Activated naive CD4-positive, alpha-beta T cell treated with anti-CD3 and anti-CD28 coated beads, Interleukin-2, amount 50 U/mL, for 72 hours (primary cell): Measurements from ENCODE around the gene ASTN2. TPM values are rescaled to one million over a fixed set of nuclear protein-coding genes. Genes with fewer than 3 reads are reported as not detected.
"Not testable (repeated sequence)": the region's sequence is repeated elsewhere in the genome, so short reads cannot be mapped to it uniquely, and the experiment has no call there.

Experiments
- ATAC-seq, 2 donors: fragments of 150-1000 bp; cut with Tn5 transposase; 2 replicates each; pipeline ENCODE4 v1.10.0; 2021; ENCODE audit warnings: mild to moderate bottlenecking in 2 of 2, moderate library complexity in 2 of 2
- DNase-seq, 2 donors: peaks; one replicate each; pipeline ENCODE4 v3.0.0; 2021 to 2022; ENCODE audit warnings: low spot score in 2 of 2
- H3K27ac Mint-ChIP-seq, 2 donors: one replicate each; pipeline ENCODE4 v1.8.0; 2022; ENCODE audit warnings: mild to moderate bottlenecking in 2 of 2, mixed read lengths in 2 of 2
- H3K36me3 Mint-ChIP-seq, 2 donors: one replicate each; pipeline ENCODE4 v1.8.0; 2022; ENCODE audit warnings: mixed read lengths in 2 of 2
- H3K9me3 Mint-ChIP-seq, 2 donors: one replicate each; pipeline ENCODE4 v1.8.0; 2022; ENCODE audit warnings: mixed read lengths in 2 of 2
- total RNA-seq, 2 donors: library from RNA; stranded (reverse); gene quantifications; one replicate each; pipeline ENCODE4 v1.2.3, GENCODE V29; 2022

Gene ASTN2
- total RNA-seq, 2 donors from 2014 or later: 4.5 to 5.4 TPM

DNA sequence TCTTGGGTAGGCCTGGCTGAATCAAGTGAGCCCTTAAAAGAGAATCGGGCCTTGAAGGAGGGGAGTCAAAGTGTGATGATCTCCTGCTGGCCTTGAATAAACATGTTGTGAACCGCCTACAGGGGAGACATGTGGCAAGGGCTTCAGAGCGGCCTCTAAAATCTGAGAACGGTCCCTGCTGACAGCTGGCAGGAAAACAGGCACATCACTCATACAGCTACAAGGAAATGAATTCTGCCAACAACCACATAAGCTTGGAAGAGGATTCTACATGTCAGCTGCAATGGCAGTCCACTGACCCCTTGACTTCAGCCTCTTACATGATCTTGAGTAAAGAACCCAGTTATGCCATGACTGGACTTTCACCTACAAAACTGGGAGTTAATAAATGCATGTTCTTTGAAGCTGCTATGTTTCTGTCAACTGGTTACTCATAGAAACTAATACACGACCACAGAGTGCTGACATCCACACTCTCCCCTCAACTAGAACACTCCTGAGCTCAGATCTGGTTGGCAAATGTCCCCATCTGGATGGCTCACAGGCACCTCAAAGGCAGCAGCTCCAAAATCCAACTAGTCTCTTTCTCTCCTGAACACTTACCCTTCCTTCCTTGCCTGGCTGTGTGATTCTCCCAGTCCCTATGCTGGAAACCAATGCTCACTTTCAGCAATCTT lies 333.1 kb downstream of the ASTN2 start:
- Mint-ChIP-seq H3K36me3 (no peaks in the 10 kb centered on the region), H3K9me3 (peaks cover 4 to 15% of the 10 kb centered on the region in 2 donors), H3K27ac (no peak overlapping the region)
- ATAC-seq (no peak), DNase-seq (no peak)

DNA sequence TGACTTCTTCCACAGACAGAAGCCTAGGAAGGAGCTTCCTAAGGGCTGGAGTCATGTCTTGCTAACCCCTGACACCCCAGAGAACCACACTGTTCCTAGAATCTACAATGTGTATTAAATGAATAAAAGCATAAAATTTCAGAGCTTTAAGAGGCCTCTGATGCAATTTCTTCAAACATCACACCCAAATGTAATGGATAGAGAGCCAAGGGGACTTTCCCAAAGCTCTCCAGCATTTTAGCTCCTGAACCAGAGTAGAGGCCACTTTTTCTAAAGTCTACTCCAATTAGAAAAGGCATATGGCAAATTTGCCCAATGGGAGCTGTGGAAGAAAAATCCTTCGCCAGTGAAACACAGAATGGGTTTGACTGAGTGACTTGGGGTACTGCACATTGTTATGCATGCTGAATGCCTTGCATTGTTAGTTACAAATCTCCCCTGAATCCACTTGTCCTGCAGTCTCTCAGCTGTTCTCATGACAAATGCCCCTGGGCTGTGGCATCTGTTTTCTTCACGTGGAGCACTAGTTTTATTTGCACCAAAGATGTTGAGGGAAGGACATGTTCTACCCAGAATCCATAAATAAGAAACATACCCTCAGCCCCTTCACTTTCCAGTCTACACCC lies 334.0 kb downstream of the ASTN2 start:
- DNase-seq: no peak
- no peaks in the 10 kb centered on the region for H3K36me3 Mint-ChIP-seq
- no peak for ATAC-seq
- H3K9me3 Mint-ChIP-seq: peaks cover 5 to 15% of the 10 kb centered on the region in 2 donors
- no peak overlapping the region for H3K27ac Mint-ChIP-seq

DNA sequence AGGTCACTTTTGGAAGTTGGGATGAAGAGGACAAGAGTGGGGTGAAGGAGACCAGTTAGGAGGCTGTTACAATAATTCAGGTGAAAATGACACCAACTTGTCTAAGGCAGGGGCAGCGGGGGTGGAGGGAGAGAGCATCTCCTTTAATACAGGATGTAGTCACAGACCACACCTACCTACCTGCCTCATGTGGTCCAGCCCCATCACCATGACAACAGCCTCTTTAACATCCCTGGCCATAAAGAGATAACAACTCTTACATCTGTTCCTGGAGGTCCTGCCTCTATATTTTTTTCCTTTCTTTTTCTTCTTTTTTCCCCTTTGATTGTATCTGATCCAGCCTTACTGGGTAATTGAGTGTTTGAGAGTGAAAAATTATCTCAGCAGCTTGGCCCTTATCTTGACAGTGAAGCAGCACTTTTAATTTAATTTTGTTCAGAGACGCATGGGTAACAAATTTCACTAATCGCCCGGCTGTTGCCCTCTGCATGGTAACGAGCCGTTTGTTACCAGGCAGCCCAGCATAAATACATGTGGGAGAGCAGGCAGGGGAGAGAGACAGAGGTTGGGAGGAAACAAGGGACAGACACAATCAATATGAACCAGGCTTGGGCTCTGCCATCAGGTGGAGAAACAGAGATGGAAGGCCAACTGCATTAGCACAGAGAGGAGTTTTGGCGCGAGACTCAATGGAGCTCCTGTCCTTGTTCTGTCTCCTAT lies 338.1 kb downstream of the ASTN2 start:
- peaks cover 7% of the 10 kb centered on the region in 2 donors for H3K36me3 Mint-ChIP-seq
- ATAC-seq: no peak
- H3K9me3 Mint-ChIP-seq: peaks cover 17% of the 10 kb centered on the region in 2 donors
- no peak overlapping the region for H3K27ac Mint-ChIP-seq
- no peak for DNase-seq

DNA sequence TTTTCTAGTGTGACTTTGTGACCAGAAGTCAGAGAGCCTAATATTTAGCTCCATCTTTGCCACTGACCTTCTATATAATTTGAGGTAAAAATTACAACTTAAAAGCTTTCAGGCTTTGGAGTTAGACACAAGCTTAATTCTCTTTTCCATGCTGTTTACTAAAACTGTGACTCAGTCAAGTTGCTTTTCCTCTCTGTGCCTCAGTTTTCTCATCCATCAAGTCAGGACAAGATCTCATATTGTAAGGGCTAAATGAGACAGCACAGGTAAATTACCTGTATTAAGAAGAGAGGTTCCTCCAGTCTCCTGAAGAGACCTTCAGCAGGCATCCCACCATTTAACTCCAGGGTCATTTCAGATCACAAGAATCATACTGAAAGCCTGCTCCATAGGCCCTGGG lies 339.2 kb downstream of the ASTN2 start:
- Mint-ChIP-seq H3K9me3 (peaks cover 17% of the 10 kb centered on the region in 2 donors), H3K27ac (no peak overlapping the region), H3K36me3 (peaks cover 7 to 9% of the 10 kb centered on the region in 2 donors)
- DNase-seq (no peak), ATAC-seq (no peak)

- no peak for DNase-seq
- H3K9me3 Mint-ChIP-seq: peaks cover 17% of the 10 kb centered on the region in 2 donors
- no peak overlapping the region for H3K27ac Mint-ChIP-seq
- no peak for ATAC-seq
- peaks cover 7 to 9% of the 10 kb centered on the region in 2 donors for H3K36me3 Mint-ChIP-seq
These were observed 339.9 kb downstream of the ASTN2 start for GRCh38 chr9:117074784-117075520.

DNA sequence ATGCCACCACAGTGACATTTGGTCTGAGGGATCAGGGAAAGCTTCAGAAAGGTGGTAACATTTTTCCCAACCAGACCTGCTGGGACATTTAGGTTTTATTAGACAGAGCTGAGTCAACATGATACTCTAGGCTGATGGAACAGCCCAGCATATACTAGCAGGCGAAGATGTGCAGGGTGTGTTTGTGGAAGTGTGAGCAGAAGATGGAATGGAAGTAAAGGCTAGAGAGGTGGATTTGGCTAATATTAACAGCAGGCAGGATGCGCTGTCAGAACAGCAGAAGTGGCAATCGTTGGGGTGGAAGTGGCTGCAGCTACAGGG lies 340.6 kb downstream of the ASTN2 start:
- H3K27ac Mint-ChIP-seq: no peak overlapping the region
- peaks cover 12 to 17% of the 10 kb centered on the region in 2 donors for H3K9me3 Mint-ChIP-seq
- ATAC-seq (no peak), DNase-seq (no peak)
- peaks cover 7 to 9% of the 10 kb centered on the region in 2 donors for H3K36me3 Mint-ChIP-seq

- H3K27ac Mint-ChIP-seq: no peak overlapping the region
These were observed 341.1 kb downstream of the ASTN2 start for GRCh38 chr9:117073539-117074341.

DNA sequence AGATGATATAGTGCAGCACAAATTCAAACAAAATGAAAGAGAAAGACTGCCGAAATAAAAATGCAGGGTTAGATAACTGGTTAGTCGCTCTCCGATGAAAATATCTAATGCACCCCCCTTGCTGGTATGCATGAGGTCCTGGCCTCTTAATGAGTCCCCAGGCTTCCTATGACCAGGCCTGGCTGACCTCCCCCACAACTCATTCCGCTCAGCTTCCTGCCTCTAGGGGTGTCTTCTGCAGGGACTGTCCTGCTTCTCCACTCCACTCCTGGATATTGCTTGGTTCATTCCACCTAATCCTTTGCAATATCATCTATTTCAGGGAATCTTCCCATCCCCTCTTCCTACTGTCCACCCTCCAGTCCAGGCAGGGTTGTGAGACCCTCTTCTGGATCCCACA lies 341.8 kb downstream of the ASTN2 start:
- DNase-seq: no peak
- H3K9me3 Mint-ChIP-seq: peaks cover 12 to 17% of the 10 kb centered on the region in 2 donors
- ATAC-seq: no peak
- H3K27ac Mint-ChIP-seq: no peak overlapping the region
- H3K36me3 Mint-ChIP-seq: peaks cover 7 to 9% of the 10 kb centered on the region in 2 donors

More at GRCh38 chr9:117073539-117074341, 341.1 kb downstream of the ASTN2 start:
- no peak for DNase-seq
- H3K9me3 Mint-ChIP-seq: peaks cover 12 to 17% of the 10 kb centered on the region in 2 donors
- peaks cover 7 to 9% of the 10 kb centered on the region in 2 donors for H3K36me3 Mint-ChIP-seq
- ATAC-seq: no peak

- peaks cover 7 to 9% of the 10 kb centered on the region in 2 donors for H3K36me3 Mint-ChIP-seq
- no peak for DNase-seq
- no peak for ATAC-seq
- H3K27ac Mint-ChIP-seq: no peak overlapping the region
- H3K9me3 Mint-ChIP-seq: peaks cover 12 to 17% of the 10 kb centered on the region in 2 donors
These were observed 342.6 kb downstream of the ASTN2 start for GRCh38 chr9:117072216-117072615.

GRCh38 chr9:117071673-117072207 lies 343.1 kb downstream of the ASTN2 start:
- H3K9me3 Mint-ChIP-seq: peaks cover 12 to 17% of the 10 kb centered on the region in 2 donors
- H3K36me3 Mint-ChIP-seq, DNase-seq, H3K27ac Mint-ChIP-seq, ATAC-seq: not testable (repeated sequence)

DNA sequence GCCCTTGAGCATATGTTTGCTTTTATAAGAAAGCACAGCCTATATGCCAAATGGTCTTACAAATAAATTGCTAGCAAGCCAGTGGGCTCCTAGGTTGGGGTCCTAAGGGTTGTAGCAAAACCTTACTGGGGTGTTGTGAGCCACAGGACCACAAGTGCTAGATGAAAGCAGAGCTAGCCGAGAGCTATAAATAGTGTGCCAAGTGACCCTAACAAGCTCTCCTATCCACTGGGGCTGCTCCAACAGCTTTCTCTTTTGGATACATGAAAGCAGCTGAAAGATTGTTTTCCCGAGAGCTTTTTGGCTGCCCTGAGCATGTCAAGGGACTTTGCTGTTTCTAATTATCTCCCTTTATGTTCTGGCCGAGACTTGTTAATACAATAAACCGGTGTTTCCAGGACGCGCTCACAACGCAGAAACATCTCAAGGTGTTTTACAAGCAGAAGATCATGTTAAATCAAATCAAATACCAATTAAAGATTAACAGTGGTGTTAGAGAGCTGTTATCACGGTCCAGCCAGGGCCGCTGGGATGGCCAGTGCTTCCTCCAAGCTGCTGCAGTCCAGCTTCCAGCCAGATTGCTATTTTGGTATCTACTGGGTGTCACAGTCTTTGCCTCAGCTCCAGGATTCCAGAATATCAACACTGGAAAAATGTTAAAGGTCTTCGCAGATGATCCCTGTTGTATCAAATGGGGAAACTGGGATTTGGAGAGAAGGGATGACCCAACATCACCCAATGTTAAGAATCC lies 351.0 kb downstream of the ASTN2 start:
- Mint-ChIP-seq H3K27ac (no peak overlapping the region), H3K9me3 (peaks cover 6 to 18% of the 10 kb centered on the region in 2 donors), H3K36me3 (peaks cover 0 to 5% of the 10 kb centered on the region in 2 donors)
- no peak for DNase-seq
- ATAC-seq: no peak

GRCh38 chr9:117060963-117061362 lies 353.9 kb downstream of the ASTN2 start:
- DNase-seq: no peak
- Mint-ChIP-seq H3K9me3 (peaks cover 11 to 23% of the 10 kb centered on the region in 2 donors), H3K36me3 (peaks cover 0 to 5% of the 10 kb centered on the region in 2 donors), H3K27ac (no peak overlapping the region)
- ATAC-seq: no peak

DNA sequence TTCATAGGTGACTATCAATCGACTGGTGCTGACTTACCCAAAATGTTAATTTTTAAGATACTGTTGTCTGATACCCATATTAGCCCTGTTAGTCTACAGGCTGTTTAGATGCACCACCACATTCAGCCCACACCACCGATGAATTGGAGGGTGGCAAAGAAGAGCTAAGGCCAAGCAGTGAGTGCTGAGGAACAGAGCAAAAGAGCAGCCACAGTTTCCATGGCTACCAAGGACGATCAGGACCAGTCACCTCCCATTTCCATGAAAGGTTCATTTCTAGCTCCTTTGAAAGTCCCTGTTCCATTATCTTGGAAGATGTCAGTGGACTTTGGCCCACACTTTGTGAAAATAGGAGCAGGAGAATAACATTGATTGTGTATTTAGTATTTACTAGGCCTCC lies 364.9 kb downstream of the ASTN2 start:
- ATAC-seq (no peak), DNase-seq (no peak)
- H3K27ac Mint-ChIP-seq: no peak overlapping the region
- no peaks in the 10 kb centered on the region for H3K36me3 Mint-ChIP-seq
- H3K9me3 Mint-ChIP-seq: peaks cover 0 to 3% of the 10 kb centered on the region in 2 donors

DNA sequence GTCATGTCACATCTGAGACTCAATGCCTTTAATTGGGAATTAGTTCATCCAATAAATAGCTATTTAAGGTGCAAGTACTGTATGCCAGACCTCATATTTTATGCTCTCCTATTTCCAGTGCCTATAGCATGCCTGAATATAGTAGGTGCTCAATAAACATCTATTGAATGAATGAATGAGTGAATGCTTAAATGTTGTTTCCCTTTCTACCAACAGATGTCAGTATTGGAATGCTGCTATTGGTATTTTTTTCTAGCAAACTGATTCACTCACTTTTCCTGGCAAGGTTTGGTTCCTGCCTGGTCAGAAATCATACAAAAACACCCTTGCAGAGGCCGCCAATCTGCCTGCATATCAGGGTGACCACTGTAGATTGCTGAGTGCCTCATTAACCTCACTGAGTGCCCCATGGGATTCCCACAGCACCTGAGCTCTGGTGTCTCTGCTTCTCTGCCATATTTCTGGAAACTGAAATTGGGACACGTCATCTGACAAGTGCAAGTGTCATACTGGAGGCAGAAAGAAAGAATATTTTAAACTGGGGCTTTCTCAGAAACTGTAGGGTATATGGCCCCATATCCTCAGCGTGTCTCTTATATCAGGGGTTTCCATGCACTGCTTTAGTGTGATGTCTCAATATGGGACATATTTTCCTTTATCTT lies 368.1 kb downstream of the ASTN2 start:
- H3K9me3 Mint-ChIP-seq: peaks cover 2 to 7% of the 10 kb centered on the region in 2 donors
- no peaks in the 10 kb centered on the region for H3K36me3 Mint-ChIP-seq
- DNase-seq: no peak
- ATAC-seq: no peak
- H3K27ac Mint-ChIP-seq: no peak overlapping the region

GRCh38 chr9:117044241-117044640 lies 370.6 kb downstream of the ASTN2 start:
- no peak for DNase-seq
- Mint-ChIP-seq H3K36me3 (no peaks in the 10 kb centered on the region), H3K9me3 (peaks cover 10 to 15% of the 10 kb centered on the region in 2 donors), H3K27ac (no peak overlapping the region)
- no peak for ATAC-seq
